KMS-11 (cell line): ENCODE data around the gene TPSG1.
"Not testable (repeated sequence)": the region's sequence is repeated elsewhere in the genome, so short reads cannot be mapped to it uniquely, and the experiment has no call there.

ENCODE experiments used
- H2AFZ ChIP-seq: fragments of 200-600 bp; sonication (generic); 2 replicates; pipeline ENCODE4 v1.6.1; 2016; ENCODE audit warnings: antibody characterized with exemption, mixed run types, low read depth
- H3K27ac ChIP-seq: fragments of 200-600 bp; sonication (generic); 2 replicates; pipeline ENCODE4 v1.6.1; 2016; ENCODE audit warnings: mild to moderate bottlenecking, mixed run types
- H3K27me3 ChIP-seq: fragments of 200-600 bp; sonication (generic); 2 replicates; pipeline ENCODE4 v1.6.1; 2017; ENCODE audit warnings: mild to moderate bottlenecking, low read depth, mixed run types, moderate library complexity; ENCODE audit not compliant: insufficient read depth
- H3K36me3 ChIP-seq: fragments of 200-600 bp; sonication (generic); 2 replicates; pipeline ENCODE4 v1.6.1; 2017; ENCODE audit warnings: mild to moderate bottlenecking, mixed run types; ENCODE audit not compliant: insufficient read depth
- H3K4me1 ChIP-seq: fragments of 200-600 bp; sonication (generic); 2 replicates; pipeline ENCODE4 v1.6.1; 2016; ENCODE audit warnings: mild to moderate bottlenecking, low read depth, mixed run types; ENCODE audit not compliant: poor library complexity, severe bottlenecking
- H3K4me2 ChIP-seq: fragments of 200-600 bp; sonication (generic); 2 replicates; pipeline ENCODE4 v1.7.0; 2016; ENCODE audit warnings: mild to moderate bottlenecking, mixed run types
- H3K4me3 ChIP-seq: fragments of 200-600 bp; sonication (generic); IDR thresholded peaks from 2 replicates; pipeline ENCODE4 v1.6.1; 2017; ENCODE audit warnings: low read depth, low read length, mixed read lengths; ENCODE audit not compliant: insufficient read depth
- H3K79me2 ChIP-seq: fragments of 200-600 bp; sonication (generic); 2 replicates; pipeline ENCODE4 v1.6.1; 2016; ENCODE audit warnings: low read depth, mixed run types; ENCODE audit not compliant: insufficient read depth
- H3K9ac ChIP-seq: fragments of 200-600 bp; sonication (generic); 2 replicates; pipeline ENCODE4 v1.6.1; 2016; ENCODE audit warnings: mild to moderate bottlenecking, mixed run types
- H4K20me1 ChIP-seq: fragments of 200-600 bp; sonication (generic); 2 replicates; pipeline ENCODE4 v1.6.1; 2016; ENCODE audit warnings: mild to moderate bottlenecking, mixed run types; ENCODE audit not compliant: insufficient read depth
- TF ChIP-seq, protein P1 (sequence below): fragments of 200-600 bp; sonication (generic); conservative IDR thresholded peaks from 2 replicates; pipeline ENCODE4 v1.6.1; 2017; ENCODE audit warnings: low read depth, mild to moderate bottlenecking, antibody characterized with exemption, low read length, moderate library complexity, mixed read lengths

The TPSG1 gene

DNA sequence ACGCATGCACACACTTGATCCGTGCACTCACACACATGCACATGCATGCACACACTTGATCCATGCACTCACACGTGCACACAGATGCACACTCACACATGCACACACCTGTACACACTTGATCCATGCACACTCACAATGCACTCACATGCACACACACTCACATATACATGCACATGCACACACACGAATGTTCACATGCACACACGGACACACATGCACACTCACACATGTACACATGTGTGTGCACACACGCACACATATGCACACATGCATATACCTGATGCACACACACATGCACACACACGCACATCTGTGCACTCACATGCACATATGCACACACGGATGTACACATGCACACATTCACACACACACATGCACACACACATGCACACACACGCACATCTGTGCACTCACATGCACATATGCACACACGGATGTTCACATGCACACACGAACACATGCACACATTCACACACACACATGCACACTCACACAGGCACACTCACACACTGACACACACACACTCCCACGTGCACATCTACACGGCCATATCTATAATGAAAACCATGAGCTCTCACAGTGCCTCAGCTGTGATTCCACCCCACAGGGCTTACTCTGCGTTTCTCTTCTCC is 23.0 kb upstream of the TPSG1 start:
- not testable (repeated sequence) for H3K9ac ChIP-seq, H3K27ac ChIP-seq, H3K79me2 ChIP-seq, H3K4me3 ChIP-seq, H2AFZ ChIP-seq, H3K4me2 ChIP-seq, H3K36me3 ChIP-seq, H4K20me1 ChIP-seq, H3K4me1 ChIP-seq
- peaks cover 42% of the 10 kb centered on the region for H3K27me3 ChIP-seq

DNA sequence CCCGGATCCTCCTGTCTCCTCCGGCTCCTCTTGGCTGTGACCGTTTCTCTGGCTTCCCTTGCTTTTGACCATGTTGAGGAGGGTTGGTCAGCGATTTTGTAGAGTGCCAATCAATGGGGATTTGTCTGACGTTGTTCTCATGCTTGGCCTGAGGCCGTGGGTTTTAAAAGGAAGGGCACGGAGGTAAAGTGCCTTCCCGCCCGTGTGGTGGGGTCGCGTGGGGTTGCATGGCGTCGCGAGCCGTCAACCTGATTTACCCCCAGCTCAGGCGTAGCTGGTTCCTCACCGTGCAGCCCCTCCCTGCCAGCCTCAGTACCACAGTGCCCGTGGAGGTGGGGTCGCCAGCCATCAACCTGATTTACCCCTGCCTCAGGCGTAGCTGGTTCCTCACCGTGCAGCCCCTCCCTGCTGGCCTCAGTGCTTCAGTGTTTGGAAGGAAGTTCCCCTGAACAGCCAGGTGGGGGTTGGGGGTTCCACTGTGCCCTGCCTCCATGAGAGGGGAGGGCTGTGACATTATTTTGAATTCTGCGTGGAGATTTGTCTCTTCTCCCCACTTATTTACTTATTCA is 20.5 kb upstream of the TPSG1 start:
- H3K4me2 ChIP-seq, result no peak overlapping the region
- TF ChIP-seq, protein P1, sequence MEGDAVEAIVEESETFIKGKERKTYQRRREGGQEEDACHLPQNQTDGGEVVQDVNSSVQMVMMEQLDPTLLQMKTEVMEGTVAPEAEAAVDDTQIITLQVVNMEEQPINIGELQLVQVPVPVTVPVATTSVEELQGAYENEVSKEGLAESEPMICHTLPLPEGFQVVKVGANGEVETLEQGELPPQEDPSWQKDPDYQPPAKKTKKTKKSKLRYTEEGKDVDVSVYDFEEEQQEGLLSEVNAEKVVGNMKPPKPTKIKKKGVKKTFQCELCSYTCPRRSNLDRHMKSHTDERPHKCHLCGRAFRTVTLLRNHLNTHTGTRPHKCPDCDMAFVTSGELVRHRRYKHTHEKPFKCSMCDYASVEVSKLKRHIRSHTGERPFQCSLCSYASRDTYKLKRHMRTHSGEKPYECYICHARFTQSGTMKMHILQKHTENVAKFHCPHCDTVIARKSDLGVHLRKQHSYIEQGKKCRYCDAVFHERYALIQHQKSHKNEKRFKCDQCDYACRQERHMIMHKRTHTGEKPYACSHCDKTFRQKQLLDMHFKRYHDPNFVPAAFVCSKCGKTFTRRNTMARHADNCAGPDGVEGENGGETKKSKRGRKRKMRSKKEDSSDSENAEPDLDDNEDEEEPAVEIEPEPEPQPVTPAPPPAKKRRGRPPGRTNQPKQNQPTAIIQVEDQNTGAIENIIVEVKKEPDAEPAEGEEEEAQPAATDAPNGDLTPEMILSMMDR, result no peak
- H3K27ac ChIP-seq, result no peak overlapping the region
- H3K27me3 ChIP-seq, result peaks cover 37% of the 10 kb centered on the region
- H3K36me3 ChIP-seq, result no peaks in the 10 kb centered on the region
- no peaks in the 10 kb centered on the region for H4K20me1 ChIP-seq
- H3K9ac ChIP-seq, result no peak overlapping the region
- H2AFZ ChIP-seq, result no peak overlapping the region
- H3K4me3 ChIP-seq, result no peak overlapping the region
- no peaks in the 10 kb centered on the region for H3K79me2 ChIP-seq
- H3K4me1 ChIP-seq, result no peaks in the 10 kb centered on the region

GRCh38 chr16:1244881-1245280 is 19.8 kb upstream of the TPSG1 start:
- Histone ChIP-seq H3K27me3 (peaks cover 37% of the 10 kb centered on the region), H3K79me2 (no peaks in the 10 kb centered on the region), H4K20me1 (no peaks in the 10 kb centered on the region), H2AFZ (no peak overlapping the region), H3K4me1 (no peaks in the 10 kb centered on the region), H3K36me3 (no peaks in the 10 kb centered on the region), H3K4me3 (no peak overlapping the region), H3K27ac (no peak overlapping the region), H3K4me2 (no peak overlapping the region), H3K9ac (no peak overlapping the region)
- TF ChIP-seq, protein P1, result no peak

DNA sequence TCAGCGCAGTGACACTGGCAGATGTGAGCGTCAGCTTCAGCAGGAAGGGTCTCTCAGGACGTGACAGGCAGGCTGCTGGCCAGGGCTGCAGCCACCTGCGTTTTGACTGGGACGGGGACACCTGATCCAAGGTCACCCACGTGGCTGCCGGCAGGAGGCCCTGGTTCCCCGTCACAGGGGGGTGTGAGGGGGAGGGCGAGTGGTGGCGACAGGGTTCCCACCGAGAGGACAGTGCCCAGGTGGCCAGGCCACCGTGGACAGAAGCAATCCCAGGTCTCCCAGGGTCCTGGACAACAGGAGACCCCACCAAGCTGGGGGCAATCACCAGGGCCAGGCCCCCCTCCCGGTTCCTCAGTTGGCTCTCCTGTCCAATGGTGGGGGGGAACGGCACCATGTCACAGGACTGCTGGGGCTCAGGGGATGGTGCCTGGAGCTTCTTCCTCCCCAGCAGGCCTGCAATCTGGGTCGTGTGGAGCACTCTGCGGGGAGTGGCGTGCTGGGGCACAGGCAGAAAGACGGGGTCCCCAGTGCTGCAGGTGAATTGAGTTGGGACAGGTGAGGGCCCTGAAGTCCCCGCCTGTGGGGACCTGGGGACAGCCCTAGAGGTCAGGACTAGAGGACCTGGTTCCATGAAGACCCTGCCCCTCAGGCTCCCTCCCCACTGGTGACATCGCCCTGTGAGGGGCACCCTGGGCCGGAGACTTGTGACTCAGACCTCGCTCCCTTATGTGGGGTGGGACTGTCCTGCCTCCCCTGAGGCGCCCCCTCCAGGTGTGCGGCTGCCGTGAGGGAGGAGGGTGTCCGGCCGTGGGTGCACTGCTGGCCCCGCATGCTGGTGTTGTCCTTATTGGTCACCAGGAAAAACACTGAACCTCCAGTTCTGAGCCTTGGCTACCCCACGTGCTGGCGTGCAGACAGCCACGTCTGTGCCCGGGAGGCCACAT is 19.1 kb upstream of the TPSG1 start:
- H3K4me1 ChIP-seq, H3K36me3 ChIP-seq, H3K9ac ChIP-seq, H2AFZ ChIP-seq, H3K27ac ChIP-seq, H4K20me1 ChIP-seq, H3K79me2 ChIP-seq, H3K4me2 ChIP-seq, H3K4me3 ChIP-seq: not testable (repeated sequence)
- H3K27me3 ChIP-seq, result peaks cover 40% of the 10 kb centered on the region

- not testable (repeated sequence) for H4K20me1 ChIP-seq, H3K4me3 ChIP-seq, H2AFZ ChIP-seq, H3K4me2 ChIP-seq, H3K36me3 ChIP-seq, H3K4me1 ChIP-seq, H3K27ac ChIP-seq, H3K9ac ChIP-seq, H3K79me2 ChIP-seq
- peaks cover 43% of the 10 kb centered on the region for H3K27me3 ChIP-seq
Measured at GRCh38 chr16:1243363-1243762, 18.3 kb upstream of the TPSG1 start.

DNA sequence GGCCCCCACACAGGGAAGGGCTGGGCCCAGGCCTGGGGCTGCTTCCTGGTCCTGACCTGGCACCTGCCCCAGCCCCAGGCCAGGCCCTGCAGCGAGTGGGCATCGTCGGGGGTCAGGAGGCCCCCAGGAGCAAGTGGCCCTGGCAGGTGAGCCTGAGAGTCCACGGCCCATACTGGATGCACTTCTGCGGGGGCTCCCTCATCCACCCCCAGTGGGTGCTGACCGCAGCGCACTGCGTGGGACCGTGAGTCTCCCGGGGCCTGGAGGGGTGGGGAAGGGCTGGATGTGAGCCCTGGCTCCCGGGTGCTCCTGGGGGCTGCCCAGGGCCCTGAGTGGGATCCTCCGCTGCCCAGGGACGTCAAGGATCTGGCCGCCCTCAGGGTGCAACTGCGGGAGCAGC is 16.0 kb upstream of the TPSG1 start:
- not testable (repeated sequence) for H2AFZ ChIP-seq, H3K4me3 ChIP-seq, H3K79me2 ChIP-seq, H3K36me3 ChIP-seq, H3K27ac ChIP-seq, H3K4me1 ChIP-seq, H3K4me2 ChIP-seq, H3K9ac ChIP-seq, H4K20me1 ChIP-seq
- H3K27me3 ChIP-seq, result peaks cover 28% of the 10 kb centered on the region

DNA sequence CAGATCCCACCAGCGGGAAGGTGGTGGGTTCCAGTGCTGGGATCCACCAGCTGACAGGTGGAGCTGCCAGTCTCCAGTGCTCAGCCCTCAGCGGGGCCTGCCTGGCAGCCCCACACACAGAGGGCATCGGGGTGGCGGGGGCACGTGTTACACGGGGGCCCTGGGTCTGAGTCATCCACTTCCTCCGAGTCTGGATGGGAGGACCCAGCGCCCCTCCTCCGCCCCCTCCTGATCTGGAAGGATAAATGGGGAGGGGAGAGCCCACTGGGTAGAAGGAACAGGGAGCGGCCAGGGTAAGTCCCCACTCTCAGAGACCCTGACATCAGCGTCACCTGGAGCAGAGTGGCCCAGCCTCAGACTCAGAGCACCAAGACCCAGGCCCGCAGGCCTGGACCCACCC is 15.4 kb upstream of the TPSG1 start, which contains the start of gene TPSAB1:
TPSAB1 (plus strand) TSS at position 270 of the 400 bp plus-strand sequence. CDS start 234 bp downstream, outside the sequence.
- H3K4me1 ChIP-seq, H3K9ac ChIP-seq, H3K27ac ChIP-seq, H3K4me3 ChIP-seq, H3K36me3 ChIP-seq, H3K4me2 ChIP-seq, H2AFZ ChIP-seq, H4K20me1 ChIP-seq, H3K79me2 ChIP-seq: not testable (repeated sequence)
- H3K27me3 ChIP-seq, result peaks cover 22% of the 10 kb centered on the region

GRCh38 chr16:1239575-1239974 is 14.5 kb upstream of the TPSG1 start:
- not testable (repeated sequence) for H3K4me2 ChIP-seq, H4K20me1 ChIP-seq, H2AFZ ChIP-seq, H3K79me2 ChIP-seq, H3K27ac ChIP-seq, H3K9ac ChIP-seq, H3K36me3 ChIP-seq, H3K4me1 ChIP-seq, H3K4me3 ChIP-seq
- peaks cover 15% of the 10 kb centered on the region; the same call in 1 of the 2 replicates for H3K27me3 ChIP-seq
